SHP77 treated with DMSO at 0.1 percent for 48 hours (cell line): ENCODE measurements around the gene SIPA1L2.
A peak's percentile ranks its signal among the peaks of the same experiment; 100 is the strongest.
"Not testable (repeated sequence)": the region's sequence is repeated elsewhere in the genome, so short reads cannot be mapped to it uniquely, and the experiment has no call there.

Experiments
- DNase-seq: peaks from one replicate; lab custom pipeline; 2025; lab: John Stamatoyannopoulos, UW

SIPA1L2 gene

DNA sequence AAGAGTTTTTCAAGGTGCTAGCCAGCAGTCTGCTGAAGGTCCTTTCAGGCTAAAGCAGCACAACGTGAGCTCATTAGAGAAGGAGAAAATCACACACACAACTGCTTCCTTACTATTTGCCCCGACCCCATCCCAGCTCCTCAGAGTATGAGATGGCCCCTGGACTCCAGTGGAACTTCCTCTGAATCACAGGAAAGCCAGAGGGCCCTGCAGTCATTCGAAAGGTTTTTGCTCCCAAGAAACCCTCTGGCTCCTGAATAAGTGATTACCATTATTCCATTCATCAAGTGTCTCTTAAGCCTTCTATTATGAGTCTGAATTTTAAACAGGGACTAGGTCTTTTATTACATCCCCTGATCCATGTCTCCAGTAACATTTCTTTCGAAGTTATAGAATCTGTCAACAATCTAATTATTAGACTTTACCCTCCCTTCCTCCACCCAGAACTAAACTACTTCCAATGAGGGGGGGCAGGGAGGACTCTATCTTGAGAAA is 14.6 kb downstream of the SIPA1L2 start:
- DNase-seq: no peak

GRCh38 chr1:232614811-232615210 is 15.1 kb downstream of the SIPA1L2 start:
- DNase-seq: no peak

GRCh38 chr1:232613752-232614381 is 16.1 kb downstream of the SIPA1L2 start:
- no peak for DNase-seq

- not testable (repeated sequence) for DNase-seq
Observed at GRCh38 chr1:232612836-232613235, 17.1 kb downstream of the SIPA1L2 start.

DNA sequence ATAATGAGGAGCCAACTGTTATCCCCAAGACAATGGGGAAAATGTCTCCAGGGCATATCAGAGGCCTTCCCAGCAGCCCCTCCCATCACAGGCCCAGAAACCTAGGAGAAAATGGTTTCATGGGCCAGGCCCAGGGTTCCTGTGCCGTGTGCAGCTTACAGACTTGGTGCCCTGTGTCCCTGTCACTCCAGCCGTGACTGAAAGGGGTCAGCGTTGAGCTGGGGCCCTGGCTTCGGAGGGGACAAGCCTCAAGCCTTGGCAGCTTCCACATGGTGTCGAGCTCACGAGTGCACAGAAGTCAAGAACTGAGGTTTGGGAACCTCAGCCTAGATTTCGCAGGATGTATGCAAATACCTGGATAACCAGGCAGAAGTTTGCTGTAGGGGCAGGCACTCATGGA is 18.1 kb downstream of the SIPA1L2 start:
- no peak for DNase-seq

- DNase-seq: not testable (repeated sequence)
Observed at GRCh38 chr1:232610902-232611745, 18.8 kb downstream of the SIPA1L2 start.

DNA sequence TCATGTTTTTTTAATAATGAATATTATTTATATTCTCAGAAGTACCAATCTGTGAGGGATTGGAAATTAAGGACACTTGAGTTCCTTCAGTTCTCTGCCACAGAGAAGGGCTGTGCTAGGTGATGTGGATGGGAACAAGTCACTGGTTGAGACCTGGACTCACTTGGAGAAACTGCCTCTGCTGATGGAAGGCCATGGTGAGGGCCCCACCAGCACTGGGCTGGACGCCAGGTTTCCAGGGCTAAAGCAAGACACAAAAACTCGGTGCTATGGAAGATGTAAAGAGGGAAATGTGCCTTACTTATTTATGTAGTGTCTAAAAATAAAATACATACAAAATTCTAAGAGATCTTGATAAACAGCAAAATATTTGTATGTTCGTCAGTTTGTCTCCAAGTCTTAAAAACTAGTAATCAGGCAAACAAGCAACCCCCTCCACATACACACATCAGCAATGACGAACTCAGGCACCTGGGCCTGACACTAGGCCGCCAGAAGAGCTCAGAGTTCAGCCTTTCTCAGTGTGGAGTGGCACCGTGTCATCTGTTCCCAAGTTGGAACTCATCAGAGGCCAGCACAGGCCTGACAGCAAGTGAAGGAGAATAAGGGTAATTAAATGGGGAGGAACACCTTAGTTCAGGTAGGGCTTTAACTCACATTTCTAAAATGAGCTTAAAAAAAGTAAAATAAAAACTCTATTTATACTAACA is 19.6 kb downstream of the SIPA1L2 start:
- DNase-seq: peak; percentile 54

DNA sequence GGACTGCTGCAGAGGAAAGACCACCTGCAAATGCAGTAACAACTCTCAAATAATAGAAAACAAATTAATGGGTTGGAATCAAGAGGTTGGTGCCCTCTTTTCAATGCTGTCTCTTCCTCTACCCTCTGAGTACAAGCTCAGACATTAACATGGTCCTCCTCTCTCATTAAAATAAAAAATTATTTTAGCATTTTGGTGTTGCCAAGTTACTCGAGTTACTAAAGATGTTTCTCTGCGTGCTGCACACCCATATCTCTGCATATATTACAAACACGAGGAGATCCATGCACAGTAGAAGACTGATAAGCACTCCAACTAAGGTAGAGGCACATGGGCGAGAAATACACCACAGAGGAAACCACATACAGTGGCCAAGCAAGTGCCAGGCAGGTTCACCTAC is 21.5 kb downstream of the SIPA1L2 start:
- no peak for DNase-seq

- no peak for DNase-seq
Observed at GRCh38 chr1:232602622-232603021, 27.3 kb downstream of the SIPA1L2 start.

DNA sequence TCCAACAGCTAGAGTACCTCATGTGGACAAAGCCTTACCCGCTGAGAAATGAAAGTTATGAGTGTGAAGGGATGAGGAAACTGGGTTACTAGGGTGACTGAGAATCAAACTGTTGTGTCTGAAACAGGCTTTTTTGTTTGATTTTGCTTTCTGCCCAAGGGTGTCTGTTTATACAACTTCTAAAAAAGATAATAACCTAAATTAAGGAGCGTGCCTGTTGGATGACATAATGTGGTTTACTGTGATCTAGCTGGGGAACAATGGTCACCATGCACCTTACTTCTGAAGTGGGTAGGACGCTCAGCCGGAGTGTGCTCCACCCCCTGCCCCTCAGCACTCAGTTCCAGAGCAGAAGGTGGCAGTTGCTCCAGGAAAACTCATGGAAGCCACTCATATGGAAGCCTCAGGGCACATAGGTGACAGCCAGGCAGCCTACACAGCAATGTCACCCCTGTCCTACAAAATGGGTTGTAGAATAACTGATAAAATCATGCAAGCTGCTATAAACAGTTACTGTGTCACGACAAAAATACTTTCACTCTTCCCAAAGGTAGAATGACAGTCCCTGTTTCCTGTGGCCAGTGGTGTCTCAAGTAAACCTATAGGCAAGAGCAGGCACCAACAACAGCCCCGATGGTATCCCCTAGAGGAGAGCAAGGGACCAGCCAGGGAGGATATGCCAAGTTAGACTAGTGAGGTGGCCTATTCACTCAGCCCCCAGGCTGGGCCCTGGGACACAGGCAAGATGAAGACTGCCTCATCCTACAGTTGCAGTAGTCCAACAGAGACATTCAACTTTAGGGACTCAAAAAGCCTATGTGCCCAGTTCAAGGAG is 29.3 kb downstream of the SIPA1L2 start:
- DNase-seq: no peak

DNA sequence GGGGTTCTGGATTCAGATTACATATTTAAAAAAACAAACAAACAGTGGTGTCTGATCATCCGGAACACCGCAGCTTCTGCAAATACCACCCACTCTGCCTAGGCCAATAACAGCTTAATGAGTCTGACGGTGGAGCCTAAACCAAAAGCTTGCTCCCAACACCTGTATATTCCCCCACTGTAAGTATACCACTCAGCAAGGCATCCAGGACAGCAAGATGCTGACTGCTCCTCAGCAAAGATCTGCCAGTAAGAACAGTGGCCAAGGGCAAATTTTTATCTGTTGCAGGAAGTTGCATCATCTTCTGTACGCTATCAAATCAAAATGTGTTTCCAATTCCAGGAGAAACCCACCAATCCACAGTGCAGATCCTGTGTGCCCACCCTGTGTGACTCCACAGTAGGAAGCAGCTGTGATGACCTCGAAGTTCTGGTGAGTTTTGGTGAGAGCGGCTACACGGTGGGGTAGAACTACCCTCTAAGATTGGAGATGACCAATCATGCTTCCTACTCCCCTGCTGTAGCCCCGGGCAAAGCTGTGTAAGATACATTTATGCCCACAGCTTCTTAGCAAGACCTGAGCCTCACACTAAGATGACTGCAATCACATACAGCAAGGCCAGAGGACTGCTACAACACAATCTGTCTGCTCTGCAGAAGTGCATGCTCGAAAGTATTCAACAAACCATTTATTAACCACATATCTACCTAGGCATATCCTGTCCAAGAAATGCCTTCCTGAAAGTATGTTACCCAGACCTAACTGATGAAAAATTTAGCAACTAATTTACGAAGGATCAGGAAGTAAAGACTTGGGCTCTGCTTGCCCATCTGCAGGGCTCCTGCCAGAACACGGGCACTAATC is 30.5 kb downstream of the SIPA1L2 start:
- DNase-seq: peak; percentile 52

DNA sequence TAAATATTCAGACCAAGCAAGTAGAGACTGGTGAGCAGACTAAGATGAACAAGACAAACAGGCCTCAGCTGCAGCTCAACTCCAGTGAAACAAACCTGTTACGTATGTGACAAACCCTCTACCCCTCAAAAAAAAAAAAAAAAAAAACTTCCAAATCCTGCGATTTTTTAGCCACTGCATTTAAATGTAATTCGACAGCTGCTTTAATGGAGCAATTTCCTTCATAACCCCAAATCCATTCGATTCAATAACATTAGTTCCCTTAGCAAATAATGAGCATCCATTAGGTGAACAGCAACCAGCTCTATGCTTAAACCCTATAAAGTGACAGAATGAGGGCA is 31.1 kb downstream of the SIPA1L2 start:
- DNase-seq: no peak

- no peak for DNase-seq
Observed at GRCh38 chr1:232598133-232598532, 31.8 kb downstream of the SIPA1L2 start.

GRCh38 chr1:232597721-232598120 is 32.2 kb downstream of the SIPA1L2 start:
- no peak for DNase-seq

DNA sequence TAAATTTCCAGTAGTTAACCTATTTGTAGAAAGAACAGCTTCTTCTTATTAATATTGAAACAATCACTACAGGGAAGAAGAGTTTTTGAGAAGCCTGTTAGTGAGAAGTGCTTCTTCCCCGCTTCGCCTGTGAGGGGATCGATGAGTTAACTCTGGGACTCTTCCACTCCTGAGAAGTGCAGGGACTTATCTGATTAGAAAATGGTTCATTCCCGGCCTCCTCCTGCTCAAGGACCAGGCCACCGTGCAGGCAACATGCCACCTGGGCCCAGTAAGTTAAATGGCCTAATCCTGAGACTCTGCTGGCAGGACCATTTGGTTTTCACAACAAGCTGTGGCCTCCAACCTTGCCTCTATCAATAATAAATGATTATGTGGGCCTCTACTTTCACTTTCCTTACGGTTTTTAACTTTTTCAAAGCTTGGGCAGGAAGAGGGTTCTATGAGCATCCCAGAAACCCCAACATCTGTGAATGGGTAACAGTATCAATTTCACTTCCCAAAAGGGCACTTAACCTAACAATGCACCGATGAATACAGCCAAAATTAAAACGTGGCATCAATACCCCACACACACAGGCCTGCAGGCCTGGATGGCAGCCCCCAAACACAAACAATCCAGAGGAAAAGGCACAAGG is 33.1 kb downstream of the SIPA1L2 start:
- no peak for DNase-seq

DNA sequence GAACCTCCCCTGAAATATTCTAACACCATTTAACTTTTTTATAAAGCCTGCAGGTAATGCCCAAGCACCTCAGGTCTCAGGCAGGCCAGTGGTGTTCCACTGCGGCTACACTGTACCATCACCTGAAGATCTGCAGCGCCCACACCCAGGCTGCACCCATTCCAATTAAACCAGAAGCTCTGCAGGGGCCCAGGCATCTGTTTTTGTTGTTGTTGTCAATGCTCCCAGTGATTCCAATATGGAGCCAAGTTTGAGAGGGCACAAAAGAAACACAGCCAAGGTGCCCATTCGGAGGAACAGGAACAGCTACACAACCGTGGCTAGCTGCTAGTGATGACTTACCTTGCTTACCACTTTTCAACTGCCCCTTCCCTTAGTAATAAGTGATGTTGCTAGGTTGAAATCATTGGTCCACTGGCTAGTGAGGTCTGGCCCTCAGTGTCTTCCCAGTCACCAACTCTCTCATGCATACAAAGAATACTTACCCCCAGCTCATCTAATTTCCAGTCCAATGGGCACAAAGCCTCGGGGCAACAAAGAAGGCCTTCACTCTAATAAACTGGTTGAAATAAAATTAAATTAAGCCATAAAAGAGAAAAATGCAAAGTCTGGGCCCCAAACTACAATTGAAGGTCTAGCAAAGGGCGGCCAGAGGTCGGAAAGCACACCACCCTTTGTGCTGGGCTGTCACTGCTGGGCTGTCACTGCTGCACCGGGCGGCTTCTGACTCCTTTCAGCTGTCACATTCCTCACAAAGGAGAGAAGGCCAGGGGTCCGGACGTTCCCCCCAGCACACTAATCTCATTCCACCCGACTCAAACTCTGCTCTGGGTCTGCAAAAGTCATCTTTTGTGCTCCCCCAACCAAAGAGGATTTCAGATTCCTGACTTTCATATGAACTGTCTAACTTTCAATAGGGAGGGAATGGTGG is 34.9 kb downstream of the SIPA1L2 start:
- DNase-seq: no peak

GRCh38 chr1:232593717-232594502 is 36.0 kb downstream of the SIPA1L2 start:
- no peak for DNase-seq

- DNase-seq: no peak
Observed at GRCh38 chr1:232591344-232591743, 38.6 kb downstream of the SIPA1L2 start.

DNA sequence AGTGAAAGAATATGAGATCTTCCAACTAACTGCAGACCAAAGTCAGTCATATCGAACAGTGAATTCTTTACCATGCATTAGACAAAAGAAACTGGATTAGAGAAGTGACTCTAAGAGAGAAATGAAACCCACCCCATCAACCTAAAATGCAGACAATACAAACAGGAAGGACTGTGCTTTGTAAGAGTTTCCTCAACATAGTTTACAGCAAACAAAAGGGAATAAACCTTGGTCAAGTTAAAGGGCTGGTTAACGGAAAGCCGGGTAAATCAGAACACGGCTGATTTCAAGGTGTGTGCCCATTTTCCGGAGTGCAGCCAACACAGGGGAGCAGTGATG is 39.2 kb downstream of the SIPA1L2 start:
- DNase-seq: no peak
